ENCODE data around the gene WDR89.

DNA sequence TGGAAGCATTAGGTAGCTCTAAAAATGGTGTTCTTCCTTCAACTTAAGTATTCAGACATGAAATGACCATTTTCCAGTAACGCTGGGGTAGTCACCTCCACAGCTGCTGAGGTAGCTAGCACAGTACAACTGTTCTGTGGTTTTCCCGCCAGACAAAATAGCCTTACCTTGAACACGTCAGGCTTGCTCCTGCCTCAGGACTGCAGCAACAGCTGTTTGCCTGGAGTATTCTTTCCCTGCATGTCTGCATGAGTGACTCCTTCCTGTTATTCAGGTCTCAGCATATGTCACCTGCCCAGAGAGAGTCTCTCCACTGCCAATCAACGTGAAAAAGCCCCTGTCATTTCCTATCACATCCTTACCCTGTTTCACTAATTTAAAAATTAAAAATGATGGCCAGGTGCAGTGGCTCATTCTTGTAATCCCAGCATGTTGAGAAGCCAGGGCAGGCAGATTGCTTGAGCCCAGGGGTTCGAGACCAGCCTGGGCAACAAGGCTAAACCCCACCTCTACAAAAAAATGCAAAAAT lies 37.9 kb downstream of the WDR89 start:
- TF ChIP-seq TSHZ2 (CRISPR knock-in tag; IDR thresholded peaks at IDR 0.05) (no peak), ZFP3 (CRISPR knock-in tag; IDR thresholded peaks at IDR 0.05) (no peak), SNAI2 (CRISPR knock-in tag; IDR thresholded peaks at IDR 0.05) (no peak), TOX (CRISPR knock-in tag; IDR thresholded peaks at IDR 0.05; ENCODE audit: borderline replicate concordance) (no peak)
